Frontal cortex (tissue), 4 donors: ENCODE data around the gene MASP2. TPM values are rescaled to one million over a fixed set of nuclear protein-coding genes. Genes with fewer than 3 reads are reported as not detected.
"Not testable (repeated sequence)": the region's sequence is repeated elsewhere in the genome, so short reads cannot be mapped to it uniquely, and the experiment has no call there.

Source experiments
- DNase-seq, 2 donors: peaks; one replicate each; pipeline ENCODE4 v3.0.0; 2012; ENCODE audit warnings: low spot score in 2 of 2
- FAIRE-seq: peaks from 2 replicates; lab custom pipeline; 2012; peaks lifted over from hg19 to GRCh38; lab: Jason Lieb, UNC
- total RNA-seq: library from RNA; depleted of rRNA; stranded (reverse); fragments of >200 nt; gene quantifications from one replicate; pipeline ENCODE4 v1.2.3, GENCODE V29; 2014
- donor health status: control.
- donor health status: control.
- donor health status: control.

Gene MASP2
- total RNA-seq, result not detected

GRCh38 chr1:11046625-11047365, at the start of gene MASP2:
Gene MASP2 (minus strand): TSS chr1:11047239. CDS start chr1:11047207, 32 bp downstream.
- DNase-seq (no peak), FAIRE-seq (no peak)

DNA sequence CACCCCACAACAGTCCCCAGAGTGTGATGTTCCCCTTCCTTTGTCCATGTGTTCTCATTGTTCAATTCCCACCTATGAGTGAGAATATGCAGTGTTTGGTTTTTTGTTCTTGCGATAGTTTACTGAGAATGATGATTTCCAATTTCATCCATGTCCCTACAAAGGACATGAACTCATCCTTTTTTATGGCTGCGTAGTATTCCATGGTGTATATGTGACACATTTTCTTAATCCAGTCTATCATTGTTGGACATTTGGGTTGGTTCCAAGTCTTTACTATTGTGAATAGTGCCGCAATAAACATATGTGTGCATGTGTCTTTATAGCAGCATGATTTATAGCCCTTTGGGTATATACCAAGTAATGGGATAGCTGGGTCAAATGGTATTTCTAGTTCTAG, 36.7 kb upstream of the MASP2 start:
- not testable (repeated sequence) for DNase-seq, FAIRE-seq

- FAIRE-seq (no peak), DNase-seq (no peak)
These were observed 33.9 kb upstream of the MASP2 start for GRCh38 chr1:11080931-11081330.

DNA sequence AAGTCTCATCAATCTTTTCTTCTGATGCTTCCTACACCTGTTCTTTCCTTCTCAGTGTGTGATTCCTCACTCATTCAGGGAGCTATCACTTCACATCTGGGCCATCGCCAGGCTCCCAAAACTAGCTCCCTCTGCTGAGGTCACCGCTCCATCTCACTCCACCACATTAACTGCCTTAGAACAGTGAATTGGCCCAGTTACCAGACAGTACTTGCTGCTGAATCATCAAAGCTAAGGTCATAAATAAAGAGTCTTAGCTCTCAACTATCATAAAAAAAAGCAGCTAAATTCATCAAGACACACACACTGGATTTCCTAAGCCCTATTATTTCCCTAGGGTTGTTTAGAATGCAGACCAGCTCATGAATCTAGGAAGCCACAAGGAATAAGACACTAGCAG, 31.6 kb upstream of the MASP2 start:
- no peak for FAIRE-seq
- no peak for DNase-seq

DNA sequence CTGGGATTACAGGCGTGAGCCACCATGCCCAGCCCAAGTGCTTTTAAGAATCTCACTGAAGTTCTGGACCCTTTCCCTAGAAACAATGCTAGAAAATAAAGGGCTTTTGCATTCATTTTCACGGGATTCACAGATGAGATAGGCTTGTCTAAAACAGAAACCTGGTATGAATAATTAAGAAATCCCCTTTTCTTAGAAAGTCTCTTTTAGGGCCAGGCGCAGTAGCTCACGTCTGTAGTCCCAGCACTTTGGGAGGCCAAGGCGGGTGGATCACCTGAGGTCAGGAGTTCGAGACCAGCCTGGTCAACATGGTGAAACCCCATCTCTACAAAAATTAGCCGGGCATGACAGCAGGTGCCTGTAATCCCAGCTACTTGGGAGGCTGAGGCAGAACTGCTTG, 26.4 kb upstream of the MASP2 start:
- FAIRE-seq, DNase-seq: not testable (repeated sequence)

- no peak for DNase-seq
- no peak for FAIRE-seq
These were observed 25.3 kb upstream of the MASP2 start for GRCh38 chr1:11072216-11072917.

- no peak for FAIRE-seq
- DNase-seq, result no peak
These were observed 24.6 kb upstream of the MASP2 start for GRCh38 chr1:11071463-11072215.

GRCh38 chr1:11070876-11071275, 23.8 kb upstream of the MASP2 start:
- no peak for DNase-seq

DNA sequence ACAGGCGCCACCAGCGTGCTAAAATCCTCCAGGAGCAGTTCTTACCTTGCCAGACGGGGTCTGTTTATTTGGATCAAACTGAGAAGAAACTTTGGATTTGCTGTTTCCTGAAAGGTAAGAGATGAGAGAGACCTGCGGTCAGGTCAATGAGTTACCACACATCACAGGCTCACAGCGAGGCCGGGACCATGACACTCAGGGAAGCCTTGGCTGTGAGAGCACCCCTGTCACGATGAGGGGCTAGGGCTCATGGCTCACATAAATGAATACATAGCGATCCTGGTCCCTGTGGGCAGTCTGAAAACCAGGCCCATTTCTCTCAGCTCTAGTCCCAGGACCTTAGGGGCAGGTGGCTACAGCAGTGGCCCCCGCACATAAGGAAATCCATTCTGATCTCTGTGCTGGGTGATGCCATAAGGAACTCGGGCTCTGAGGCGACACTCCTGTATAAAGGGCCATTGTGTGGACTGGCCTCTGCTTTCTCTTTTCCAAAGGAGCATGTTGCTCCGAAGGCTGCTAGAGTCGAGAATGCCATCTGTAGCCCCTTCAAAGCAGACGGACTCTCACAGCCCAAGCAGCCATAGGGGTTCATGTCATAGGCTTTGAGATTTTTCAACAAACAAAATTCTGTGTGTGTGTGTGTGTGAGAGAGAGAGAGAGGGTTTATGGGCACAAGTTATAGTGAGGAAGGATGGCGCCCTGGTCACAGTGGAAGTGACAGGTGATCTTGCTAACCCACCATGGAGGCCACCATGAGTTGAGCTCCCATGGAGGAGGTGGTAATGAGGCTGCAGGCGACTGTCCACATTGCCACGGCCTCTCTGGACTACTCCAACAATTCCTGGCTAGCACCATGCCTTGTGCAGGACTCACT, 21.8 kb upstream of the MASP2 start:
- FAIRE-seq, result no peak
- DNase-seq, result no peak

More at GRCh38 chr1:11070876-11071275, 23.8 kb upstream of the MASP2 start:
- FAIRE-seq, result no peak

- DNase-seq (no peak), FAIRE-seq (no peak)
These were observed 20.9 kb upstream of the MASP2 start for GRCh38 chr1:11067716-11068599.

DNA sequence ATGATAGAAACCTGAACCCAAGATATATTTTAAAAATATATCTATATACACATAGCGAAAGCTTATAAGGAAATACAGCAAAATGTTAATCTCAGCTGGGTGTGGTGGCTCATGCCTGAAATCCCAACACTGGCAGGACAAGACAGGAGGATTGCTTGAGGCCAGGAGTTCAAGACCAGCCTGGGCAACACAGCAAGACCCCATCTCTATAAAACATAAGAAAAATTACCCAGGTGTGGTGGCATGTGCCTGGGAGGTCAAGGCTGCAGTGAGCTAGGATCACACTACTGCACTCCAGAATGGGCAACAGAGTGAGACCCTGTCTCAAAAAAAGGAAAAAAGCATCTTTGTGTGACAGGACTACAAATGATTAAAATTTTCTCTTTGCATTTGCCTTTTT, 18.8 kb upstream of the MASP2 start:
- FAIRE-seq (no peak), DNase-seq (no peak)

- FAIRE-seq (no peak), DNase-seq (no peak)
These were observed 17.9 kb upstream of the MASP2 start for GRCh38 chr1:11064942-11065341.

DNA sequence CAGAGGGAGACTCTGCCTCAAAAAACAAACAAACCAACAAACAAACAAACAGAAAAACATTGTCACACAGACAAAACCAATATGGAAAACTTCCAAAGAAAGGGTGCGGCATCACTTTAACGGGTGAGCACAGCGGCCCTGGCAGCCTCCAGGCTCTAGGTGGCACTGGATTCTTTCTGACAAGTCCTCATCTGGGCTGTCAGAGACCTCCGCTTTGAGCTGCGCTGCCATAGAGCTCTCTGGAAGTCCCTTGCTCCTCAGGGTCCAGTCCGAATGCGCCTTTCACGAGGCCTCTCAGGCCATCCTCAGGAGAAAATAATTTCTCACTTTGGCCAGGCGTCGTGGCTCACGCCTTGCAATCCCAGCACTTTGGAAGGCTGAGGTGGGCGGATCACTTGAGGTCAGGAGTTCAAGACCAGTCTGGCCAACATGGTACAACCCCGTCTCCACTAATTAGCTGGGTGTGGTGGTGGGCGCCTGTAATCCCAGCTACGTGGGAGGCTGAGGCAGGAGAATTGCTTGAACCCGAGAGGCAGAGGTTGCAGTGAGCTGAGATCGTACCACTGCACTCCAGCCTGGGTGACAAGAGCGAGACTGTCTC, 17.0 kb upstream of the MASP2 start:
- FAIRE-seq, DNase-seq: not testable (repeated sequence)

DNA sequence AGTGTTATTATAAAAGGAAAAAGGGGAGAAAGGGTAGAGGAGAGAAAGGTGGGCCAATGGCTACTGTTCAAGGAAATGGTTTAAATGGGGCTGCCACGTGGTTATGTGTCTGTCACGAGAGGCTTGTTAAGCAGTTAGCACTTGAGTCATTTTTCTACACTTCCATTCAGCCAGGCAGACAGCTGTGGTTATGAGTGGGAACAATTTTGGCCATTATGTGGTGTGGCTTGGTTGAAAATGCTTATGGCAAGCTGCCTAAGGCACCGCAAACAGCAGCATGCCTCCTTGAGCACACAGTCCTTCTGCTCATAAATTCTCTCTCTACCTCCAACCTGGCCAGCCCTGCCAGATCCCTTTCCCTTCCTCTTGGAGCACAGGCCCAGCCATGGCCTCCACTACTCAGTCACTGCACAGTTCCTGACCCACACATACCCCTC, 15.9 kb upstream of the MASP2 start:
- DNase-seq, result no peak

GRCh38 chr1:11061652-11062365, 14.8 kb upstream of the MASP2 start:
- FAIRE-seq (no peak), DNase-seq (no peak)

More for the DNA sequence above, 15.9 kb upstream of the MASP2 start:
- FAIRE-seq, result no peak

DNA sequence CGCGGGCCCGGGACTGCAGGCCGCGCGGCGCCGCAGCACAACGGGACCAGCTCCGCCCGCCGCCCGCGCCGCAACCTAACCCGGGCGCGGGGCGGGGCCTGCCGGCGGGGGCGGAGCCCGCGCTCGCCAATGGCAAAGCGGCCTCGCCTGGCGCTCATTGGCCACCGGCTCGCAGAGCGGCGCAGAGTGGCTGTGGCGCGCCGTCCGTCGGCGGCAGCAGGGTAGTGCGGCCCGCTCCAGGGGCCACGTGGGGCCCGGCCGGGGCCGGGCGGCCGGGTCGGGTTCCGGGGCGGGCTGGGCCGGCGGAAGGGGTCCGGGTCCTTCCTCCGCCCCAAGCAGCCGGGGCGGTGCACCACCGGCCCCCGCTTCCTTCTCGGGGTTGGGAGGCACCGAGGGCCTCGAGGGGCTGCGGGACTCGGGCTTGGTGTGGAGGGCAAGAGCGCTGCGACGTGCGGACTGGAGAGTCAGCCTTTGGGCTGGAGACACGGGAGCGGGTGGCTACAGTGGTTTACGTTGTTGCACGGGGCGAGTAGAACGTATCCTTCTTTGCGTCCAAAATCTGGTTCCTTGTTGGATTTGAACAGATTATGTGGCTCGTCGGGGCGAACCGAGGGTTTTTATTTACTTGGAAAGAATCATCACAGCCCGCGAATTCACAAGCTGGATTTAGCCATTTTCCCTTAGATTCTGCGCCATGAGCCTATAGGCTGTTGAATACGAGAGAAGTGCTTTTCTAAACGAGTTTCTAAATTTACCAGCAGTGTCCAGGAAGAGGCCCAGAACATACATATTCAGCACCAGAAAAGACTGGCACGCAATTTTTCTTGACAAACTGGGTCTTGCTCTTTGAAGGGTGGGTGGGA, 13.2 kb upstream of the MASP2 start, which contains the start of gene SRM:
Gene SRM (minus strand): TSS at position 51 of the 863 bp plus-strand sequence. CDS start 75 bp downstream, outside the sequence.
- DNase-seq (peak; percentile 100), FAIRE-seq (no peak)
